Body of pancreas (tissue), 4 donors: ENCODE results near the gene HSD17B3. TPM values are rescaled to one million over a fixed set of nuclear protein-coding genes. Genes with fewer than 3 reads are reported as not detected.

Experiments used
- ATAC-seq: fragments of 150-250 bp; one replicate; pipeline ENCODE4 v1.9.1; 2016
- DNase-seq, 4 donors: peaks; one replicate each; pipeline ENCODE4 v3.0.0-alpha.2; 2019
- H3K27ac ChIP-seq, 4 donors: fragments of 200-600 bp; sonication (generic); 1 replicate in 3 of 4; 2 replicates in 1 of 4; pipeline versions ENCODE4 v1.5.1 to v1.6.1; 2016 to 2019; ENCODE audit warnings: mild to moderate bottlenecking in 1 of 4, mixed read lengths in 1 of 4, moderate library complexity in 1 of 4
- H3K27me3 ChIP-seq, 2 donors: fragments of 200-600 bp; sonication (generic); one replicate each; pipeline ENCODE4 v1.6.0; 2016; ENCODE audit warnings: mild to moderate bottlenecking in 1 of 2
- H3K36me3 ChIP-seq, 2 donors: fragments of 200-600 bp; sonication (generic); replicated peaks in 1 of 2; 2 replicates each; pipeline ENCODE4 v1.5.1; 2016; ENCODE audit warnings: low read depth in 2 of 2; ENCODE audit not compliant: insufficient read depth in 1 of 2
- H3K4me1 ChIP-seq: fragments of 200-600 bp; sonication (generic); one replicate; pipeline ENCODE4 v1.6.0; 2016
- H3K4me3 ChIP-seq, 2 donors: fragments of 200-600 bp; sonication (generic); 1 replicate in 1 of 2; 2 replicates in 1 of 2; pipeline ENCODE4 v1.5.1; 2016 to 2019
- H3K9me3 ChIP-seq, 3 donors: fragments of 200-600 bp; sonication (generic); 1 replicate in 2 of 3; 2 replicates in 1 of 3; pipeline ENCODE4 v1.5.1; 2016
- CTCF ChIP-seq, 7 experiments: fragments of 450-650 bp in 4 of 7; fragments of 200-600 bp in 3 of 7; sonication (generic) in 3 of 7; IDR thresholded peaks; one replicate each; pipeline ENCODE4 v1.5.1; 2016 to 2019; ENCODE audit warnings: antibody characterized with exemption in 7 of 7
- POLR2A ChIP-seq, 3 donors: fragments of 450-650 bp; IDR thresholded peaks; one replicate each; pipeline ENCODE4 v1.6.1; 2016; ENCODE audit warnings: antibody characterized with exemption in 3 of 3, mild to moderate bottlenecking in 2 of 3
- WGBS, 2 donors: methylation state at CpG; one replicate each; pipeline ENCODE4 v1.1.5; 2017; 5-methylcytosine and 5-hydroxymethylcytosine counted together
- intact Hi-C: fragments of 100-400 bp; cut with DNase I; formaldehyde crosslinking; loops from one replicate; pipeline ENCODE4 v1.15.1; 2023
- total RNA-seq, 2 donors: library from RNA; depleted of rRNA; stranded (reverse); fragments of >200 nt; gene quantifications; one replicate each; pipeline ENCODE4 v1.1.0, GENCODE V29; 2016

HSD17B3 gene
- total RNA-seq, 2 donors from 2014 or later: 0.52 TPM; not detected in 1

GRCh38 chr9:96204853-96205252, 97.1 kb downstream of the HSD17B3 start:
- Histone ChIP-seq H3K27me3 (no peaks in the 10 kb centered on the region), H3K27ac (no peak overlapping the region), H3K9me3 (no peaks in the 10 kb centered on the region), H3K36me3 (no peaks in the 10 kb centered on the region), H3K4me3 (no peak overlapping the region), H3K4me1 (no peaks in the 10 kb centered on the region)
- DNase-seq (no peak), ATAC-seq (no peak)
- TF ChIP-seq CTCF (IDR thresholded peaks at IDR 0.05) (no peak), POLR2A (IDR thresholded peaks at IDR 0.05) (no peak)
- intact Hi-C loops: no loop called here
- WGBS, 2 donors: 86 to 92% methylated on average over 2 of the region's 2 CpGs

- WGBS, 2 donors: 81 to 89% methylated on average over 15 to 17 of the region's 18 CpGs
- intact Hi-C loops: no loop called here
- H3K36me3 ChIP-seq: no peaks in the 10 kb centered on the region
- H3K27me3 ChIP-seq: no peaks in the 10 kb centered on the region
- no peaks in the 10 kb centered on the region for H3K9me3 ChIP-seq
- H3K4me1 ChIP-seq: no peaks in the 10 kb centered on the region
- no peak overlapping the region for H3K27ac ChIP-seq
- DNase-seq: no peak
- TF ChIP-seq CTCF (IDR thresholded peaks at IDR 0.05) (no peak), POLR2A (IDR thresholded peaks at IDR 0.05) (no peak)
- ATAC-seq: no peak
- H3K4me3 ChIP-seq: no peak overlapping the region
Measured at GRCh38 chr9:96203867-96204501, 98.0 kb downstream of the HSD17B3 start.

GRCh38 chr9:96202971-96203780, 98.8 kb downstream of the HSD17B3 start:
- no peak for DNase-seq
- intact Hi-C loops: no loop called here
- WGBS, 2 donors: 81 to 83% methylated on average over 11 to 13 of the region's 13 CpGs

GRCh38 chr9:96201140-96201539, 100.8 kb downstream of the HSD17B3 start:
- no peak for DNase-seq
- no peaks in the 10 kb centered on the region for H3K27me3 ChIP-seq
- no peak for TF ChIP-seq CTCF (IDR thresholded peaks at IDR 0.05)
- no peak for TF ChIP-seq POLR2A (IDR thresholded peaks at IDR 0.05)
- no peak for ATAC-seq
- no peak overlapping the region for H3K27ac ChIP-seq
- H3K36me3 ChIP-seq: no peaks in the 10 kb centered on the region
- intact Hi-C loops: no loop called here
- WGBS, 2 donors: 74 to 77% methylated on average over 6 of the region's 6 CpGs
- H3K4me1 ChIP-seq: no peaks in the 10 kb centered on the region
- H3K4me3 ChIP-seq: no peak overlapping the region
- H3K9me3 ChIP-seq: no peaks in the 10 kb centered on the region

More at GRCh38 chr9:96202971-96203780, 98.8 kb downstream of the HSD17B3 start:
- Histone ChIP-seq H3K4me1 (no peaks in the 10 kb centered on the region), H3K9me3 (no peaks in the 10 kb centered on the region), H3K36me3 (no peaks in the 10 kb centered on the region), H3K27me3 (no peaks in the 10 kb centered on the region), H3K4me3 (no peak overlapping the region), H3K27ac (no peak overlapping the region)
- no peak for TF ChIP-seq CTCF (IDR thresholded peaks at IDR 0.05)
- TF ChIP-seq POLR2A (IDR thresholded peaks at IDR 0.05): no peak
- no peak for ATAC-seq
